ENCODE results near the gene RPS6KA5.

RPS6KA5 gene

GRCh38 chr14:91082282-91082681 lies 21.8 kb upstream of the RPS6KA5 start:
- no peak overlapping the region for H3K27ac ChIP-seq
- no peak for TF ChIP-seq CTCF (IDR thresholded peaks at IDR 0.05)
- no peak for TF ChIP-seq ZFX (IDR thresholded peaks at IDR 0.05; ENCODE audit: borderline replicate concordance)

- TF ChIP-seq CTCF (IDR thresholded peaks at IDR 0.05) = no peak
- TF ChIP-seq ZFX (IDR thresholded peaks at IDR 0.05; ENCODE audit: borderline replicate concordance) = no peak
- no peak overlapping the region for H3K27ac ChIP-seq
These were observed 19.6 kb upstream of the RPS6KA5 start for GRCh38 chr14:91080071-91080470.

GRCh38 chr14:91078095-91078737 lies 17.8 kb upstream of the RPS6KA5 start:
- no peak overlapping the region for H3K27ac ChIP-seq

GRCh38 chr14:91075553-91075952 lies 15.1 kb upstream of the RPS6KA5 start:
- no peak overlapping the region for H3K27ac ChIP-seq
- TF ChIP-seq CTCF (IDR thresholded peaks at IDR 0.05) = no peak
- TF ChIP-seq ZFX (IDR thresholded peaks at IDR 0.05; ENCODE audit: borderline replicate concordance) = no peak

More at GRCh38 chr14:91078095-91078737, 17.8 kb upstream of the RPS6KA5 start:
- TF ChIP-seq CTCF (IDR thresholded peaks at IDR 0.05) = no peak
- no peak for TF ChIP-seq ZFX (IDR thresholded peaks at IDR 0.05; ENCODE audit: borderline replicate concordance)

- no peak overlapping the region for H3K27ac ChIP-seq
- no peak for TF ChIP-seq ZFX (IDR thresholded peaks at IDR 0.05; ENCODE audit: borderline replicate concordance)
- no peak for TF ChIP-seq CTCF (IDR thresholded peaks at IDR 0.05)
These were observed 10.1 kb upstream of the RPS6KA5 start for GRCh38 chr14:91070572-91070971.

GRCh38 chr14:91068642-91069041 lies 8.2 kb upstream of the RPS6KA5 start:
- H3K27ac ChIP-seq = no peak overlapping the region
- TF ChIP-seq CTCF (IDR thresholded peaks at IDR 0.05) = no peak
- TF ChIP-seq ZFX (IDR thresholded peaks at IDR 0.05; ENCODE audit: borderline replicate concordance) = no peak

- H3K27ac ChIP-seq = no peak overlapping the region
- TF ChIP-seq ZFX (IDR thresholded peaks at IDR 0.05; ENCODE audit: borderline replicate concordance) (no peak), CTCF (IDR thresholded peaks at IDR 0.05) (no peak)
These were observed 6.7 kb upstream of the RPS6KA5 start for GRCh38 chr14:91067186-91067585.
